Thyroid gland (tissue), 4 donors: ENCODE data around the gene PWWP2A. TPM values are rescaled to one million over a fixed set of nuclear protein-coding genes. Genes with fewer than 3 reads are reported as not detected.
"Not testable (repeated sequence)": the region's sequence is repeated elsewhere in the genome, so short reads cannot be mapped to it uniquely, and the experiment has no call there.

Experiments used
- DNase-seq, 2 donors: peaks; one replicate each; pipeline ENCODE4 v3.0.0-alpha.2; 2019
- H3K27ac ChIP-seq, 3 donors: fragments of 200-600 bp; sonication (generic); 1 replicate in 2 of 3; 2 replicates in 1 of 3; pipeline ENCODE4 v1.5.1; 2016 to 2019; ENCODE audit warnings: mild to moderate bottlenecking in 1 of 3, moderate library complexity in 1 of 3
- H3K27me3 ChIP-seq: fragments of 200-600 bp; sonication (generic); one replicate; pipeline ENCODE4 v1.5.1; 2019
- H3K36me3 ChIP-seq, 2 donors: fragments of 200-600 bp; sonication (generic); one replicate each; pipeline ENCODE4 v1.5.1; 2016 to 2019
- H3K4me1 ChIP-seq, 2 donors: fragments of 200-600 bp; sonication (generic); one replicate each; pipeline ENCODE4 v1.5.1; 2017 to 2019
- H3K4me3 ChIP-seq, 3 donors: fragments of 200-600 bp; sonication (generic); replicated peaks in 1 of 3; 1 replicate in 2 of 3; 2 replicates in 1 of 3; pipeline ENCODE4 v1.5.1; 2016; ENCODE audit warnings: mild to moderate bottlenecking in 1 of 3
- H3K9me3 ChIP-seq: fragments of 200-600 bp; sonication (generic); one replicate; pipeline ENCODE4 v1.5.1; 2017
- POLR2A ChIP-seq, 2 donors: fragments of 450-650 bp; IDR thresholded peaks; one replicate each; pipeline ENCODE4 v1.6.1; 2017; ENCODE audit warnings: antibody characterized with exemption in 2 of 2, mild to moderate bottlenecking in 2 of 2, moderate library complexity in 1 of 2
- WGBS, 2 donors: methylation state at CpG; one replicate each; pipeline ENCODE4 v1.1.5; 2017; 5-methylcytosine and 5-hydroxymethylcytosine counted together
- intact Hi-C: fragments of 100-400 bp; cut with DNase I; formaldehyde crosslinking; loops from one replicate; pipeline ENCODE4 v1.15.1; 2023
- total RNA-seq, 4 donors: library from RNA; depleted of rRNA; stranded (reverse); fragments of >200 nt; gene quantifications; one replicate each; pipeline ENCODE4 v1.2.3, GENCODE V29; 2016
- TF ChIP-seq, protein P1 (sequence below), 6 experiments: fragments of 200-600 bp in 3 of 6; fragments of 450-650 bp in 3 of 6; sonication (generic) in 3 of 6; IDR thresholded peaks; one replicate each; pipeline ENCODE4 v1.5.1; 2016 to 2019; ENCODE audit warnings: antibody characterized with exemption in 6 of 6, mild to moderate bottlenecking in 2 of 6, inconsistent platforms in 1 of 6, moderate library complexity in 1 of 6

The PWWP2A gene
- total RNA-seq, 4 donors from 2014 or later, result 28.9 to 57.3 (median 38.2) TPM

DNA sequence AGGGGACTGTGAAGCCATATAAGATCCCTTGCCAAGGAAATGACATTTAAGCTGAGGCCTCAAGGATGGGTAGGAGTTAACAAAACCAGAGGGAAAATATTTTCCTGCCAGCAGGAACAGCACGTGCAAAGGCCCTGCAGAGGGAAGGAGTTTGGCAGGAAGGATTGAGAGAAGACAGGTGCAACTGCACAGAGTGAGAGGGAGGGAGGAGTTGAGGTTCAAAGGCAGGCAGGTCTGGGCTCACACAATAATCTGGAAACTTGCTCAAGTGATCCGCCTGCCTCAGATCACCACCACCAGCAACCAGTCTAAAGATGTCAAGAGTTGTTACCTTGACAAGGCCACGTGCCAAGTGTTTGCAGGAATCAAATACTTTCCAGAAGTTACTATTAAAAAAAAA, 31.1 kb upstream of the PWWP2A start:
- Histone ChIP-seq H3K4me3 (no peak overlapping the region), H3K9me3 (no peaks in the 10 kb centered on the region), H3K27ac (no peak overlapping the region), H3K36me3 (no peaks in the 10 kb centered on the region), H3K27me3 (no peaks in the 10 kb centered on the region), H3K4me1 (no peaks in the 10 kb centered on the region)
- DNase-seq, result no peak
- 85 to 93% methylated on average over 3 of the region's 3 CpGs for WGBS, 2 donors
- intact Hi-C loops, result no loop called here
- TF ChIP-seq, protein P1, sequence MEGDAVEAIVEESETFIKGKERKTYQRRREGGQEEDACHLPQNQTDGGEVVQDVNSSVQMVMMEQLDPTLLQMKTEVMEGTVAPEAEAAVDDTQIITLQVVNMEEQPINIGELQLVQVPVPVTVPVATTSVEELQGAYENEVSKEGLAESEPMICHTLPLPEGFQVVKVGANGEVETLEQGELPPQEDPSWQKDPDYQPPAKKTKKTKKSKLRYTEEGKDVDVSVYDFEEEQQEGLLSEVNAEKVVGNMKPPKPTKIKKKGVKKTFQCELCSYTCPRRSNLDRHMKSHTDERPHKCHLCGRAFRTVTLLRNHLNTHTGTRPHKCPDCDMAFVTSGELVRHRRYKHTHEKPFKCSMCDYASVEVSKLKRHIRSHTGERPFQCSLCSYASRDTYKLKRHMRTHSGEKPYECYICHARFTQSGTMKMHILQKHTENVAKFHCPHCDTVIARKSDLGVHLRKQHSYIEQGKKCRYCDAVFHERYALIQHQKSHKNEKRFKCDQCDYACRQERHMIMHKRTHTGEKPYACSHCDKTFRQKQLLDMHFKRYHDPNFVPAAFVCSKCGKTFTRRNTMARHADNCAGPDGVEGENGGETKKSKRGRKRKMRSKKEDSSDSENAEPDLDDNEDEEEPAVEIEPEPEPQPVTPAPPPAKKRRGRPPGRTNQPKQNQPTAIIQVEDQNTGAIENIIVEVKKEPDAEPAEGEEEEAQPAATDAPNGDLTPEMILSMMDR (IDR thresholded peaks at IDR 0.05), result no peak
- no peak for TF ChIP-seq POLR2A (IDR thresholded peaks at IDR 0.05)

- H3K27me3 ChIP-seq, H3K4me1 ChIP-seq, H3K9me3 ChIP-seq, DNase-seq, H3K4me3 ChIP-seq, H3K27ac ChIP-seq, intact Hi-C loops, H3K36me3 ChIP-seq: not testable (repeated sequence)
- 92 to 94% methylated on average over 7 of the region's 7 CpGs for WGBS, 2 donors
These were observed 25.2 kb upstream of the PWWP2A start for GRCh38 chr5:160144436-160144835.

- DNase-seq, result no peak
- intact Hi-C loops, result no loop called here
- Histone ChIP-seq H3K9me3 (no peaks in the 10 kb centered on the region), H3K4me3 (no peak overlapping the region), H3K27ac (no peak overlapping the region), H3K27me3 (no peaks in the 10 kb centered on the region), H3K36me3 (no peaks in the 10 kb centered on the region), H3K4me1 (peaks cover 6 to 15% of the 10 kb centered on the region in 2 donors)
- WGBS, 2 donors, result 93 to 100% methylated on average over 1 of the region's 1 CpG
- TF ChIP-seq POLR2A (IDR thresholded peaks at IDR 0.05), result no peak
- TF ChIP-seq, protein P1 (IDR thresholded peaks at IDR 0.05), result no peak
These were observed 15.1 kb upstream of the PWWP2A start for GRCh38 chr5:160134332-160134731.

GRCh38 chr5:160133918-160134304, 14.7 kb upstream of the PWWP2A start:
- Histone ChIP-seq H3K27ac (peak overlapping the region in 1 of 3 donors; percentile 9), H3K27me3 (no peaks in the 10 kb centered on the region), H3K36me3 (no peaks in the 10 kb centered on the region), H3K4me3 (no peak overlapping the region), H3K9me3 (no peaks in the 10 kb centered on the region), H3K4me1 (peaks cover 6 to 15% of the 10 kb centered on the region in 2 donors)
- WGBS, 2 donors, result 56 to 60% methylated on average over 3 to 4 of the region's 7 CpGs
- TF ChIP-seq, protein P1 (IDR thresholded peaks at IDR 0.05), result no peak
- TF ChIP-seq POLR2A (IDR thresholded peaks at IDR 0.05), result no peak
- intact Hi-C loops, result no loop called here
- DNase-seq, result no peak

DNA sequence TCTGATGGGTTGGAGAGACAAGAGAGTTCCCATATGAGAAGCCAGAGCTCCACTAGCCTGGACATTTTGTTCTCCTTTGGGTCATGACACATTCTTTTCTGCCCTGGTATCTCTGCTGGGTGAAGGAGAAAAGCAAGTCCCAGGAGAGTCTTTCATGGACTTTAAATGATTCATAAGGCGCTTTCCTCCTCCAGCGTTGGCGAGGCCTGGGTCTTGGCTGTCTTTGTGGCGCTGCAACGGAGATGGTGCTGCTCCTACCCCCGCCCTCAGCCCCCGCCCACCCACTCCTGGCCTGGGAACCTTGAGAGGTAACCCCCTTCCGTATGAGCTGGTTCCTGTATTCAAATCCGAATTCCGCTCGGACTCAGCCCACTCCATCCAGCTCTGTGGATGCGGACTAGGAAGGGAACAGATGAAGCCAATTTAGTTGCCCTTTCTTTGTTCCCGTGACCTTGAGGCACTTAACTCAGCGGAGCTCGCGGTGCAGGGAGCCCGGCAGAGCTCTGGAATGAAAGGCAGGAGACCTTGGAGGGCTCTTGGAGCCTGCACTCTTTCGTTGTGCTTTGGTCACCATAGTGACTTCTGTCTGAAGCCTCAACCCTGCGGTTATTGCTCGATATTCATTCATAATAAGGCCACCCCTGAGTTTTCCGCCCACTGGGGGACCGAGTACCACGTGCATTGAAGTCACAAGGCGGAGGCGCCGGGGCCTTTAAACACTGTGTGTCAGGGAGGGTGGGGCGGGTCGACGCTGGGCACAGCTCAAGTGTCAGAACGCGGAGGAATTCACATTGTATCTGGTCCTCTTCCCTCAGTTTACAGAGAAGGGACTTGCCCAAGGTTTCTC, 14.0 kb upstream of the PWWP2A start:
- TF ChIP-seq POLR2A (IDR thresholded peaks at IDR 0.05), result no peak
- TF ChIP-seq, protein P1 (IDR thresholded peaks at IDR 0.05), result no peak
- Histone ChIP-seq H3K27me3 (no peaks in the 10 kb centered on the region), H3K4me1 (peaks cover 6 to 15% of the 10 kb centered on the region in 2 donors), H3K4me3 (no peak overlapping the region), H3K36me3 (no peaks in the 10 kb centered on the region), H3K9me3 (no peaks in the 10 kb centered on the region), H3K27ac (peak overlapping the region in 2 of 3 donors; percentile 9 to 39)
- 23 to 35% methylated on average over 27 to 31 of the region's 31 CpGs for whole genome bisulfite sequencing, 2 donors
- intact Hi-C loops, result no loop called here
- peak; percentile 48 to 50 for DNase-seq
